Neuronal stem cell (in vitro differentiated cells): Measurements from ENCODE around the gene CFAP210.

ENCODE experiments used
- DNase-seq: peaks from one replicate; pipeline ENCODE4 v3.0.0-alpha.2; 2013; ENCODE audit warnings: low spot score
- H2AFZ ChIP-seq: one replicate; pipeline ENCODE4 v1.6.1; 2013; ENCODE audit warnings: mild to moderate bottlenecking, low read length, inconsistent platforms
- H2AK5ac ChIP-seq: 2 replicates; pipeline ENCODE4 v1.6.1; 2013; ENCODE audit warnings: low read depth, mild to moderate bottlenecking, inconsistent platforms, low read length, moderate library complexity, mixed read lengths
- H2BK120ac ChIP-seq: 2 replicates; pipeline ENCODE4 v1.6.1; 2013; ENCODE audit warnings: low read depth, mild to moderate bottlenecking, inconsistent platforms, low read length, moderate library complexity, mixed read lengths
- H2BK12ac ChIP-seq: one replicate; pipeline ENCODE4 v1.6.1; 2013; ENCODE audit warnings: low read length, inconsistent platforms
- H2BK15ac ChIP-seq: 2 replicates; pipeline ENCODE4 v1.6.1; 2013; ENCODE audit warnings: mild to moderate bottlenecking, low read length, inconsistent platforms, mixed read lengths
- H2BK5ac ChIP-seq: one replicate; pipeline ENCODE4 v1.6.1; 2013; ENCODE audit warnings: inconsistent platforms, mild to moderate bottlenecking, low read length, moderate library complexity
- H3K14ac ChIP-seq: one replicate; pipeline ENCODE4 v1.6.1; 2013; ENCODE audit warnings: low read length, inconsistent platforms
- H3K18ac ChIP-seq: 2 replicates; pipeline ENCODE4 v1.6.1; 2013; ENCODE audit warnings: low read length, inconsistent platforms
- H3K23ac ChIP-seq: 2 replicates; pipeline ENCODE4 v1.6.1; 2013; ENCODE audit warnings: low read depth, mild to moderate bottlenecking, mixed read lengths, low read length, inconsistent platforms; ENCODE audit not compliant: poor library complexity
- H3K27ac ChIP-seq: replicated peaks from 3 replicates; pipeline ENCODE4 v1.5.1; 2013; ENCODE audit warnings: low read length, inconsistent platforms
- H3K27me3 ChIP-seq, 3 experiments: 2 replicates each; pipeline ENCODE4 v1.6.1; 2013; ENCODE audit warnings: low read length in 3 of 3, mild to moderate bottlenecking in 2 of 3, inconsistent platforms in 1 of 3, low read depth in 1 of 3, mixed read lengths in 1 of 3, moderate library complexity in 1 of 3; ENCODE audit not compliant: control insufficient read depth in 3 of 3, insufficient read depth in 3 of 3
- H3K36me3 ChIP-seq, 2 donors: replicated peaks in 1 of 2; 2 replicates each; pipeline ENCODE4 v1.6.1; 2013; ENCODE audit warnings: low read length in 2 of 2; ENCODE audit not compliant: control insufficient read depth in 2 of 2, insufficient read depth in 2 of 2
- H3K4ac ChIP-seq: 2 replicates; pipeline ENCODE4 v1.6.1; 2013; ENCODE audit warnings: inconsistent platforms, mild to moderate bottlenecking, low read length, moderate library complexity
- H3K4me1 ChIP-seq, 2 donors: 1 replicate in 1 of 2; 2 replicates in 1 of 2; pipeline ENCODE4 v1.6.1; 2013; ENCODE audit warnings: low read length in 2 of 2, low read depth in 1 of 2; ENCODE audit not compliant: control insufficient read depth in 2 of 2, insufficient read depth in 1 of 2
- H3K4me2 ChIP-seq: one replicate; pipeline ENCODE4 v1.6.1; 2013; ENCODE audit warnings: mild to moderate bottlenecking, low read length, inconsistent platforms; ENCODE audit not compliant: insufficient read depth, poor library complexity, severe bottlenecking
- H3K4me3 ChIP-seq, 2 donors: 2 replicates each; pipeline ENCODE4 v1.5.1; 2013; ENCODE audit warnings: low read length in 2 of 2, mild to moderate bottlenecking in 2 of 2, inconsistent platforms in 1 of 2, moderate library complexity in 1 of 2
- H3K79me1 ChIP-seq: one replicate; pipeline ENCODE4 v1.6.1; 2013; ENCODE audit warnings: low read depth, mild to moderate bottlenecking, inconsistent platforms, low read length, moderate library complexity
- H3K9ac ChIP-seq: one replicate; pipeline ENCODE4 v1.6.1; 2013; ENCODE audit warnings: mild to moderate bottlenecking, low read depth, low read length, inconsistent platforms; ENCODE audit not compliant: poor library complexity
- H3K9me3 ChIP-seq, 2 donors: replicated peaks in 1 of 2; 2 replicates each; pipeline versions ENCODE3 to v1.6.1; 2013; ENCODE audit warnings: low read length in 2 of 2, mild to moderate bottlenecking in 2 of 2, inconsistent platforms in 1 of 2, low read depth in 1 of 2, mixed read lengths in 1 of 2, moderate library complexity in 1 of 2; ENCODE audit not compliant: control insufficient read depth in 2 of 2, insufficient read depth in 1 of 2
- H4K8ac ChIP-seq: one replicate; pipeline ENCODE4 v1.6.1; 2013; ENCODE audit warnings: low read depth, mild to moderate bottlenecking, inconsistent platforms, low read length, moderate library complexity
- H4K91ac ChIP-seq: one replicate; pipeline ENCODE4 v1.6.1; 2013; ENCODE audit warnings: low read length, low read depth, mild to moderate bottlenecking, inconsistent platforms; ENCODE audit not compliant: poor library complexity
- WGBS, 2 donors: extraction: QIAGEN DNeasy Blood & Tissue Kit; methylation state at CpG; one replicate each; pipeline ENCODE4 v1.1.7; 2013; ENCODE audit warnings: missing lambda C conversion rate in 2 of 2, mixed read lengths in 1 of 2; ENCODE audit not compliant: insufficient read length in 2 of 2, insufficient replicate concordance in 1 of 2; ENCODE audit errors: extremely low coverage in 2 of 2; 5-methylcytosine and 5-hydroxymethylcytosine counted together

Gene CFAP210

GRCh38 chr2:169670937-169671336 lies 23.3 kb downstream of the CFAP210 start:
- Histone ChIP-seq H4K91ac (no peak overlapping the region), H3K4me3 (no peak overlapping the region), H3K14ac (no peak overlapping the region), H2AFZ (no peak overlapping the region), H3K27ac (no peak overlapping the region), H2AK5ac (no peak overlapping the region), H2BK15ac (no peak overlapping the region), H3K27me3 (no peaks in the 10 kb centered on the region), H2BK12ac (no peak overlapping the region), H4K8ac (no peak overlapping the region), H3K4me1 (no peaks in the 10 kb centered on the region), H3K4ac (no peak overlapping the region), H2BK120ac (no peak overlapping the region), H3K9ac (no peak overlapping the region), H3K79me1 (no peaks in the 10 kb centered on the region), H3K36me3 (no peaks in the 10 kb centered on the region), H3K18ac (no peak overlapping the region), H3K23ac (no peak overlapping the region), H3K4me2 (no peak overlapping the region), H2BK5ac (no peak overlapping the region), H3K9me3 (no peaks in the 10 kb centered on the region)
- WGBS, 2 donors = no CpG with 5 or more reads among the region's 4 CpGs
- no peak for DNase-seq

GRCh38 chr2:169670215-169670651 lies 24.0 kb downstream of the CFAP210 start:
- Histone ChIP-seq H3K9me3 (no peaks in the 10 kb centered on the region), H3K4me1 (no peaks in the 10 kb centered on the region), H2BK120ac (no peak overlapping the region), H2BK15ac (no peak overlapping the region), H3K27me3 (no peaks in the 10 kb centered on the region), H3K9ac (no peak overlapping the region), H4K91ac (no peak overlapping the region), H3K4me2 (no peak overlapping the region), H3K79me1 (no peaks in the 10 kb centered on the region), H2AK5ac (no peak overlapping the region), H2BK5ac (no peak overlapping the region), H3K14ac (no peak overlapping the region), H3K4me3 (no peak overlapping the region), H3K18ac (no peak overlapping the region), H3K36me3 (no peaks in the 10 kb centered on the region), H3K23ac (no peak overlapping the region), H2BK12ac (no peak overlapping the region), H2AFZ (no peak overlapping the region), H3K27ac (no peak overlapping the region), H4K8ac (no peak overlapping the region), H3K4ac (no peak overlapping the region)
- DNase-seq = no peak
- WGBS, 2 donors = no CpG with 5 or more reads among the region's 2 CpGs

GRCh38 chr2:169667583-169667982 lies 26.6 kb downstream of the CFAP210 start:
- no peaks in the 10 kb centered on the region for H3K27me3 ChIP-seq
- H3K18ac ChIP-seq = no peak overlapping the region
- H2AK5ac ChIP-seq = no peak overlapping the region

GRCh38 chr2:169664978-169665930 lies 29.0 kb downstream of the CFAP210 start:
- no peak for DNase-seq
- Histone ChIP-seq H3K4ac (no peak overlapping the region), H3K27ac (no peak overlapping the region)

More at GRCh38 chr2:169667583-169667982, 26.6 kb downstream of the CFAP210 start:
- no CpG with 5 or more reads among the region's 2 CpGs for WGBS, 2 donors
- no peak overlapping the region for H3K4me2 ChIP-seq
- H2BK12ac ChIP-seq = no peak overlapping the region
- H3K9me3 ChIP-seq = no peaks in the 10 kb centered on the region
- no peak overlapping the region for H3K4ac ChIP-seq
- no peak for DNase-seq
- H2BK120ac ChIP-seq = no peak overlapping the region
- H3K14ac ChIP-seq = no peak overlapping the region
- no peak overlapping the region for H2AFZ ChIP-seq
- H3K79me1 ChIP-seq = no peaks in the 10 kb centered on the region
- no peak overlapping the region for H2BK5ac ChIP-seq
- H4K8ac ChIP-seq = no peak overlapping the region
- no peak overlapping the region for H2BK15ac ChIP-seq
- no peak overlapping the region for H3K4me3 ChIP-seq
- no peak overlapping the region for H3K27ac ChIP-seq
- H3K23ac ChIP-seq = no peak overlapping the region
- H3K36me3 ChIP-seq = no peaks in the 10 kb centered on the region
- no peak overlapping the region for H4K91ac ChIP-seq
- H3K4me1 ChIP-seq = no peaks in the 10 kb centered on the region
- H3K9ac ChIP-seq = no peak overlapping the region

More at GRCh38 chr2:169664978-169665930, 29.0 kb downstream of the CFAP210 start:
- Histone ChIP-seq H3K9ac (no peak overlapping the region), H2AK5ac (no peak overlapping the region), H4K8ac (no peak overlapping the region), H2BK5ac (no peak overlapping the region), H3K9me3 (no peaks in the 10 kb centered on the region), H3K14ac (no peak overlapping the region), H3K4me3 (no peak overlapping the region), H3K18ac (no peak overlapping the region), H3K27me3 (no peaks in the 10 kb centered on the region), H3K4me2 (no peak overlapping the region), H3K23ac (no peak overlapping the region), H3K36me3 (no peaks in the 10 kb centered on the region), H3K79me1 (no peaks in the 10 kb centered on the region), H4K91ac (no peak overlapping the region), H2AFZ (no peak overlapping the region), H2BK12ac (no peak overlapping the region), H3K4me1 (no peaks in the 10 kb centered on the region), H2BK15ac (no peak overlapping the region), H2BK120ac (no peak overlapping the region)
- whole genome bisulfite sequencing, 2 donors = no CpG with 5 or more reads among the region's 1 CpG
